ENCODE measurements around the gene CFAP300.

DNA sequence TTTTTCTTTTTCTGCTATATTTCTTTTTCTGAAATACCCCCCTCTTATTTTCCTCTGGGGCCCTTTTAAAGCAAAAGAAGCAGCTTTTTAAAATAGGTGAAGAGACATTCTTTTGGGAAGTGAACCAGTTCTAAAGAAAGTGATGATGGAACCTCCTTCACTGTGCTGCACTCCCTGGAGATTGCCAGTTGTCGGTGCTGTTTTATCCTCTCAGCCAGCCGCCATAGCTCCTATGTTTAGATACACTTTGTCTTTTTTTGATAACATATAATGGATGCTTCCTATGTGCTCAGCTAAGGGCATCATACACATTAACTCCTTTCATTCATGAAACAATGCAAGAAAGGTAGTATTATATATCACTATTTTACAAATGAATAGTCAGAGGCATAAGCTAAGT lies 14.0 kb downstream of the CFAP300 start:
- TF ChIP-seq, protein P1, sequence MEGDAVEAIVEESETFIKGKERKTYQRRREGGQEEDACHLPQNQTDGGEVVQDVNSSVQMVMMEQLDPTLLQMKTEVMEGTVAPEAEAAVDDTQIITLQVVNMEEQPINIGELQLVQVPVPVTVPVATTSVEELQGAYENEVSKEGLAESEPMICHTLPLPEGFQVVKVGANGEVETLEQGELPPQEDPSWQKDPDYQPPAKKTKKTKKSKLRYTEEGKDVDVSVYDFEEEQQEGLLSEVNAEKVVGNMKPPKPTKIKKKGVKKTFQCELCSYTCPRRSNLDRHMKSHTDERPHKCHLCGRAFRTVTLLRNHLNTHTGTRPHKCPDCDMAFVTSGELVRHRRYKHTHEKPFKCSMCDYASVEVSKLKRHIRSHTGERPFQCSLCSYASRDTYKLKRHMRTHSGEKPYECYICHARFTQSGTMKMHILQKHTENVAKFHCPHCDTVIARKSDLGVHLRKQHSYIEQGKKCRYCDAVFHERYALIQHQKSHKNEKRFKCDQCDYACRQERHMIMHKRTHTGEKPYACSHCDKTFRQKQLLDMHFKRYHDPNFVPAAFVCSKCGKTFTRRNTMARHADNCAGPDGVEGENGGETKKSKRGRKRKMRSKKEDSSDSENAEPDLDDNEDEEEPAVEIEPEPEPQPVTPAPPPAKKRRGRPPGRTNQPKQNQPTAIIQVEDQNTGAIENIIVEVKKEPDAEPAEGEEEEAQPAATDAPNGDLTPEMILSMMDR (IDR thresholded peaks at IDR 0.05 in 8 of 11, conservative IDR thresholded peaks at IDR 0.05 in 3 of 11), result no peak
- TF ChIP-seq POLR2A (IDR thresholded peaks at IDR 0.05), result no peak

Data from spleen (tissue), 7 donors.